Prostate gland (tissue), 2 donors: ENCODE measurements around the gene ACTL10. TPM values are rescaled to one million over a fixed set of nuclear protein-coding genes. Genes with fewer than 3 reads are reported as not detected.
A peak's percentile ranks its signal among the peaks of the same experiment; 100 is the strongest.

Experiments
- DNase-seq: peaks from one replicate; pipeline ENCODE4 v3.0.0-alpha.2; 2019; ENCODE audit warnings: low spot score
- H3K27ac ChIP-seq, 2 donors: fragments of 200-600 bp; sonication (generic); 2 replicates each; pipeline ENCODE4 v1.5.1; 2017 to 2019
- H3K27me3 ChIP-seq: fragments of 200-600 bp; sonication (generic); replicated peaks from 2 replicates; pipeline ENCODE4 v1.5.1; 2019; ENCODE audit not compliant: insufficient read depth
- H3K36me3 ChIP-seq, 2 donors: fragments of 200-600 bp; sonication (generic); 1 replicate in 1 of 2; 2 replicates in 1 of 2; pipeline versions ENCODE4 v1.5.1 to v1.8.1; 2017 to 2019
- H3K4me1 ChIP-seq: fragments of 200-600 bp; sonication (generic); replicated peaks from 2 replicates; pipeline ENCODE4 v1.5.1; 2019
- H3K4me3 ChIP-seq, 2 donors: fragments of 200-600 bp; sonication (generic); 2 replicates each; pipeline ENCODE4 v1.5.1; 2017 to 2019
- H3K9me3 ChIP-seq: fragments of 200-600 bp; sonication (generic); 2 replicates; pipeline ENCODE4 v1.5.1; 2017
- CTCF ChIP-seq, 4 experiments: fragments of 200-600 bp in 2 of 4; fragments of 450-650 bp in 2 of 4; sonication (generic) in 2 of 4; IDR thresholded peaks; 1 replicate in 3 of 4; 2 replicates in 1 of 4; pipeline ENCODE4 v1.5.1; 2016 to 2019; ENCODE audit warnings: antibody characterized with exemption in 4 of 4, mild to moderate bottlenecking in 2 of 4, moderate library complexity in 2 of 4
- POLR2A ChIP-seq: fragments of 450-650 bp; IDR thresholded peaks from one replicate; pipeline ENCODE4 v1.6.1; 2016; ENCODE audit warnings: antibody characterized with exemption, mild to moderate bottlenecking
- POLR2AphosphoS5 ChIP-seq: sonication (generic); formaldehyde crosslinking; IDR thresholded peaks from one replicate; pipeline ENCODE4 v1.6.1; 2017; ENCODE audit warnings: antibody characterized with exemption
- WGBS: methylation state at CpG from one replicate; pipeline ENCODE4 v1.1.5; 2018; 5-methylcytosine and 5-hydroxymethylcytosine counted together
- intact Hi-C: fragments of 100-400 bp; cut with DNase I; formaldehyde crosslinking; loops from one replicate; pipeline ENCODE4 v1.14.2; 2022
- total RNA-seq, 2 donors: library from RNA; depleted of rRNA; stranded (reverse); fragments of >200 nt; gene quantifications; one replicate each; pipeline ENCODE4 v1.1.0, GENCODE V29; 2016

The ACTL10 gene
- total RNA-seq, 2 donors from 2014 or later = 7.9 to 8.5 TPM

GRCh38 chr20:33672426-33673113 is 5.8 kb downstream of the ACTL10 start:
- Histone ChIP-seq H3K4me3 (peak overlapping the region; percentile 70 to 78), H3K27ac (peak overlapping the region; percentile 90 to 92), H3K4me1 (peaks cover 13% of the 10 kb centered on the region), H3K27me3 (no peaks in the 10 kb centered on the region), H3K36me3 (no peaks in the 10 kb centered on the region), H3K9me3 (no peaks in the 10 kb centered on the region)
- WGBS = 56% methylated on average over 17 of the region's 17 CpGs
- intact Hi-C loops = no loop called here
- no peak for TF ChIP-seq CTCF (IDR thresholded peaks at IDR 0.05)
- no peak for TF ChIP-seq POLR2A
- TF ChIP-seq POLR2AphosphoS5 = no peak
- DNase-seq = no peak

- Histone ChIP-seq H3K27me3 (no peaks in the 10 kb centered on the region), H3K36me3 (no peaks in the 10 kb centered on the region), H3K9me3 (no peaks in the 10 kb centered on the region), H3K4me1 (peaks cover 11% of the 10 kb centered on the region), H3K27ac (peak overlapping the region; percentile 90 to 92), H3K4me3 (peak overlapping the region; percentile 70 to 78)
- no peak for TF ChIP-seq POLR2AphosphoS5
- no peak for TF ChIP-seq POLR2A
- TF ChIP-seq CTCF (IDR thresholded peaks at IDR 0.05) = no peak
- no peak for DNase-seq
- WGBS = 88% methylated on average over 4 of the region's 4 CpGs
- intact Hi-C loops = no loop called here
Measured at GRCh38 chr20:33673114-33673409, 6.3 kb downstream of the ACTL10 start.

GRCh38 chr20:33673410-33674293 is 6.9 kb downstream of the ACTL10 start:
- TF ChIP-seq POLR2AphosphoS5 = no peak
- TF ChIP-seq POLR2A = no peak
- TF ChIP-seq CTCF (IDR thresholded peaks at IDR 0.05) = no peak
- no peaks in the 10 kb centered on the region for H3K36me3 ChIP-seq
- 15% methylated on average over 29 of the region's 29 CpGs for WGBS
- H3K9me3 ChIP-seq = no peaks in the 10 kb centered on the region
- no peaks in the 10 kb centered on the region for H3K27me3 ChIP-seq
- intact Hi-C loops = no loop called here
- peak overlapping the region; percentile 90 to 92 for H3K27ac ChIP-seq
- peak overlapping the region; percentile 70 to 78 for H3K4me3 ChIP-seq
- DNase-seq = no peak
- H3K4me1 ChIP-seq = peaks cover 9% of the 10 kb centered on the region

GRCh38 chr20:33674294-33675135 is 7.8 kb downstream of the ACTL10 start, which contains the start of gene NECAB3:
Gene NECAB3 (minus strand): TSS chr20:33674428. CDS start chr20:33674352, 76 bp downstream.
- Histone ChIP-seq H3K27ac (peak within 1 kb of the TSS; percentile 90 to 92), H3K27me3 (no peaks in the 10 kb centered on the region), H3K36me3 (no peaks in the 10 kb centered on the region), H3K4me3 (peak within 1 kb of the TSS; percentile 70 to 78), H3K4me1 (peaks cover 9% of the 10 kb centered on the region), H3K9me3 (no peaks in the 10 kb centered on the region)
- TF ChIP-seq POLR2AphosphoS5 (peak; percentile 28), POLR2A (peak; percentile 56), CTCF (IDR thresholded peaks at IDR 0.05) (peak in 2 of 4 experiments; percentile 4 to 26)
- 5% methylated on average over 39 of the region's 73 CpGs for WGBS
- intact Hi-C loops = loop anchor here (5.0 kb wide), 1 partner anchor 58 kb away; the partner anchor contains the start of gene ZNF341
- DNase-seq = peak; percentile 83
